Dedifferentiated amniotic fluid mesenchymal stem cell (primary cell): ENCODE results near the gene ITM2B.
"Not testable (repeated sequence)": the region's sequence is repeated elsewhere in the genome, so short reads cannot be mapped to it uniquely, and the experiment has no call there.

Experiments
- DNase-seq: peaks from one replicate; pipeline ENCODE4 v3.0.0-alpha.2; 2016; ENCODE audit errors: extremely low spot score

The ITM2B gene

DNA sequence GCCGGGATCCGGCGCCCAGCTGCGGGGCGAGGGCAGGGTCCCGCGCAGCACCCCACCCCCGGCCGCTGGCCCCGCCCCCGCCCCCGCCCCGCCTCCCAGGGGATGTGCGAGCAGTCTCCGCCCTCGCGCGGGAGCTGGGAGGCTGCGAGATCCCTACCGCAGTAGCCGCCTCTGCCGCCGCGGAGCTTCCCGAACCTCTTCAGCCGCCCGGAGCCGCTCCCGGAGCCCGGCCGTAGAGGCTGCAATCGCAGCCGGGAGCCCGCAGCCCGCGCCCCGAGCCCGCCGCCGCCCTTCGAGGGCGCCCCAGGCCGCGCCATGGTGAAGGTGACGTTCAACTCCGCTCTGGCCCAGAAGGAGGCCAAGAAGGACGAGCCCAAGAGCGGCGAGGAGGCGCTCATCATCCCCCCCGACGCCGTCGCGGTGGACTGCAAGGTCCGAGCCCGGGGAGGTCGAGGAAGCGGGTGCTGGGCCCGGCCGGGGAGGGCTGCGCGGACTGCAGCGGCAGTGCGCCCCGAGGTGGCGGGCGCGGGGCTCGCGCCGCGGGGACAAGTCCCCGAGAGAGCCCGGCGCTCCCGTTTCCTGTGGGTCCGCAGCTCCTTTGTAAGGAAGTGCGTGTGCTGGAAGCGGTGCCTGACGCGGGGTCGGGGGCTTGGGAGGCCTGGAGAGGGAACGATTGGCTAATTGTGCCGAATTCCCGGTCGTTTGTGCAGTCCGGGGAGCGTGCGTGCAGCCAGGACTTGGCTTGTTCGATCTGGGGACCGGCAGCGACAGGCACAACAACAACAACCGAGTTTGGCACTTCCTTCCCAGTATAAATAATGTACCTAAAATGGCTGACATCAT lies at the start of gene ITM2B:
TSS of gene ITM2B (plus strand) at position 161 of the 843 bp plus-strand sequence. CDS start at position 316, 155 bp downstream.
- peak; percentile 58 for DNase-seq

DNA sequence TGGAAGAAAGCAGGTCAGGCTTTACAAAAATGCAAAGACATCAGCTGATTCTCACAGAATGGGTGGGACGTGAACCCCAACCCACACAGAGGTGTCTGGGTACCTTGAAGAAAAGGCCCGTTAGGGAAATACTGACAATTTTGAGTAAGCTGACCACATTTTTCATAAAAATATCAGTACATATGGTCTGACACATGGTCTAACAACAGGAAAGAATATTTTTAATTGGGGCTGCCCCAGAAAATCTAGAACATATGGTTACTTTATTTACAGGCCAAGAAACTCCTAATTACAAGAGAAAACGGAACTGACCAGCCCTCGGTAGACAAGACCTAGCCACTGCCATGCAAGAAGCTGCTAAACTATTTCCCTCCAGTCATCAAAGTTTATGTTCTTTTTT lies 48.7 kb upstream of the ITM2B start:
- DNase-seq = no peak

DNA sequence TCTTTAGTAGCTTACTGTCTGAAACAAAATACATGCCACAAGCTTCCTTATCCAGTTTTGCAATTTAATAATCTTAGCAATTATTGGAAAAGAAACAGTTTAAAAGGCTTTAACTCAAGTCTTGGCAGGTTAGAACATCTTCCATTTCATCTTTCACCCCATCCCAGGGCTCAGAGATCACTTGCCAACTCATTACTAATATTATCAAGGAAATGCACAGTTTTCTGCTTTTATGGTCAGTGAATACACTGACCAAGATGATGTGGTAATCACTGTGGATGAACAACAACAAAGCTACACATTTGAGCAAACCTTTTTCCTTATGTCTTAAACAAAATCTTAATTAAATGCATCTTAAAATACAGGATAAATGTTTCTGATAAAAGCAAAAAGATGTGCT lies 48.0 kb upstream of the ITM2B start:
- DNase-seq = no peak

DNA sequence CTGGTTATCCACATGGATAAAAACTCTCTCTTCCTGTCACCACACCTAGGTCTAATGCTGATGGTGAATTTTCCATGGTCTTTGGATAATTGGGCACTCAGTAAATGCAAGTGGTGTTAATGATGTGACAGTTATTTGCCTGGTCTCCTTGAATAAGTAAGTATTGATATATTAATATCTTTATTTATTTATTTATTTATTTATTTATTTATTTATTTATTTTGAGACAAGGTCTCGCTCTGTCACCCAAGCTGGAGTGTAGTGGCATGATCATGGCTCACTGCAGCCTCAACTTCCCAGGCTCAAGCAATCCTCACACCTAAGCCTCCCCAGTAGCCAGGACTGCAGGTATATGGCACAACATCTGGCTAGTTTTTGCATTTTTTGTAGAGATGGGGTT lies 46.3 kb upstream of the ITM2B start:
- no peak for DNase-seq

DNA sequence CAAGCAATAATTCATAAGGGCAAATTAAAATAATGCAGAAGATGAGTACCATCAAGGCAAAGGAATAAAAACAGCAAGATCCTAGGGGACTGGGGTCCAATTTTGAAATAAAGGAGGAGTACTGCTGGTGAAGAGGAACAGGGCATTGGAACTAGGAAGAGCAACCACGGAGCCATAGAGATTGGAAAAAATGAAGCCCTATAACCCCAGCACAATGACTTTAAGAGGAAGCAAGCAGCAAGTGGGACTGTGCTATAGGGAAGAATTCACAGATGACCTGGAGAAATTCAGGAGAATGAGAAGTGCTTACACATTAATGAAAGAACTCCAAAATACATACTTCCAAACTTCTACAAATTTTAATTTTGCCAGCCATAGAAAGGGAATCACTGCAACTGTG lies 44.9 kb upstream of the ITM2B start:
- DNase-seq = no peak

GRCh38 chr13:48188601-48189000 lies 44.4 kb upstream of the ITM2B start:
- DNase-seq = no peak

DNA sequence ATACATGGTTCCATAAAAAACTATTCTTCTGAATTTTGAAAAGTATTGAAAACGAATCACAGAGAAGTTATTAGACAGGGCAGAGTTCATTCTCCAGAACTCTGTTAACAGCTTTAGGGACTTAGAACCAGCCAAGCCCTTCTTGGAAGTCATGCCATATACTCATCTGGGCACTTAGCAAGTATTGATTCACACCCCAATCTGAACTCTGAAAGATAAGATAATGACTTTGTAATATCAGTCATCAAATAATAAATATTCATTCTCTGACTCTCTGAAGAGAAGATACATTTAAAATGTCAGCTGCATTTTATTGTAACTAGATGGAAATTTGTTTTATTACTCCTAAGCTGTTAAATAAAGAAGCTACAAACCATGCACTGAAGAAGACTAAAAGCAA lies 43.8 kb upstream of the ITM2B start:
- DNase-seq = no peak

DNA sequence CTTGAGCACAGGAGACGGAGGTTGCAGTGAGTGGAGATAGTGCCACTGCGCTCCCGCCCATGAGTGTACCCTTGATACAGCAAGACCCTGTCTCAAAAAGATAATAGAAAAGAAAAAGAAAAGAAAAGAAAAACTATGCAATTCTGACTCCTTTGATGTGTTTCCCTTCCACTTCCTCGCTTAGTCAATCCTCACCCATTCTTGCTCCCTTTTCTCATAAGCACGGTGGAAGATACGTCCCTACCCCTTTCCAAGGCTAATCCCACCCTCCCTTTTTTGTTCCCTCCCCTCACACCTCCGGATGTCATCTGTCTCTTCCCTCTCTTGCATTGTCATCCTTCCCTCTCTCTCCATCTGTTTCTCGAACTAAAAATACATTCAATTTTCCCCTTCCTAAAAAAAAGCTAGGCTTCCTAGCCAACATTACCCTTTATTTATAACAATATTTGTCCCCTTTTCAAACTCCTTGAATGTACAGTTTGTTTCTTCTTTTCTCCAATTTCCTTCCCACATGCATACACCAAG lies 40.5 kb upstream of the ITM2B start:
- no peak for DNase-seq

- DNase-seq = no peak
These were observed 38.6 kb upstream of the ITM2B start for GRCh38 chr13:48194379-48194754.

DNA sequence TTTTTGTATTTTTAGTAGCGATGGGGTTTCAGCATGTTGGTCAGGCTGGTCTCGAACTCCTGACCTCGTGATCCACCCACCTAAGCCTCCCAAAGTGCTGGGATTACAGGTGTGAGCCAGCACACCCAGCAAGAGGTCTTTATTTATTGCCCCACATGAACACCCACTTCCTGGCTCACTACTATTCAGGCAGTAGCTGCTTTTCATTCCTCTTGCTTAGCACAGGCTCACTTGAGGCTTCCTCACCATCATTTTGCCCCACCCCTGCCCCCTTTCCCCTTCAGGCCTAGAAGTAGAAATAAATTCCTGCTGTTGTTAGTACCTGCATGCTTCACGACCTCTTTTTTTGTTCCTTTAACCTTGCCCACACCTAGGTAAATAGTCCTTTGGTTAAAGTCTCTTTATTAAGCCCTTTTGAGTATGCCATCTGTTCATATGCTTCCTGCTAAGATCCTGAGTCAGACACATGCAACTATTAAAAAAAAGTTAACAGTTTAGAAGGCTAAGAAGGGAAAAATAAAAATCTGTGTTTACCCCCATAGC lies 33.5 kb upstream of the ITM2B start:
- DNase-seq = no peak

DNA sequence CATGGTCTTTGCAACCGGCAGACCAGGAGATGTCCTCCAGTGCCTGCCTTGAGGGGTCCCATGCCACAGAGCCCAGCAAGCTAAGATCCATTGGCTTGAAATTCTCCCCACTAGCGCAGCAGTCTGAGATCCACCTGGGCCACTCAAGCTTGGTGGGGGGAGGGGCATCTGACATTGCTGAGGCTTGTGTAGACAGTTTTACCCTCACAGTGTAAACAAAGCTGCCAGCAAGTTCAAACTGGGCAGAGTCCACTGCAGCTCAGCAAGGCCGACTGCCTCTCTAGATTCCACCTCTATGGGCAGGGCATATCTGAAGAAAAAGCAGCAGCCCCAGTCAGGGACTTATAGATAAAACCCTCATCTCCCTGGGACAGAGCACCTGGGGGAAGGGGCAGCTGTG lies 32.0 kb upstream of the ITM2B start:
- no peak for DNase-seq

DNA sequence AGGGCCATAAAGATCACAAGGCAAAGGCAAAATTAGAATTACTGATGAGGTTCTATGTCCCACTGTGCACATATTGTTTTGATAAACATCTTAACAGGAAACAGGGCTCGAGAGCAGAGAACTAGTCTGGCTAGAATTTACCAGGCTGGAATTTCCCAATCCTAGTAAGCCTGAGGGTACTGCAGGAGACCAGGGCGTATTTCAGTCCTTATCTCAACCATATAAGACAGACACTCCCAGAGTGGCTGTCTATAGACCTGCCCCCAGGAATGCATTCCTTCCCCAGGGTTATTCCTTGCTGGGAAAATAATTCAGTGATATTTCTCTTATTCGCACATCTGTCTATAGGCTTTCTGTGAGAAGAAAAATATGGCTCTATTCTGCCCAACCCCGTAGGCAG lies 25.8 kb upstream of the ITM2B start:
- not testable (repeated sequence) for DNase-seq

GRCh38 chr13:48210178-48210577 lies 22.8 kb upstream of the ITM2B start:
- DNase-seq = peak; percentile 26

GRCh38 chr13:48214519-48215121 lies 18.4 kb upstream of the ITM2B start:
- no peak for DNase-seq

DNA sequence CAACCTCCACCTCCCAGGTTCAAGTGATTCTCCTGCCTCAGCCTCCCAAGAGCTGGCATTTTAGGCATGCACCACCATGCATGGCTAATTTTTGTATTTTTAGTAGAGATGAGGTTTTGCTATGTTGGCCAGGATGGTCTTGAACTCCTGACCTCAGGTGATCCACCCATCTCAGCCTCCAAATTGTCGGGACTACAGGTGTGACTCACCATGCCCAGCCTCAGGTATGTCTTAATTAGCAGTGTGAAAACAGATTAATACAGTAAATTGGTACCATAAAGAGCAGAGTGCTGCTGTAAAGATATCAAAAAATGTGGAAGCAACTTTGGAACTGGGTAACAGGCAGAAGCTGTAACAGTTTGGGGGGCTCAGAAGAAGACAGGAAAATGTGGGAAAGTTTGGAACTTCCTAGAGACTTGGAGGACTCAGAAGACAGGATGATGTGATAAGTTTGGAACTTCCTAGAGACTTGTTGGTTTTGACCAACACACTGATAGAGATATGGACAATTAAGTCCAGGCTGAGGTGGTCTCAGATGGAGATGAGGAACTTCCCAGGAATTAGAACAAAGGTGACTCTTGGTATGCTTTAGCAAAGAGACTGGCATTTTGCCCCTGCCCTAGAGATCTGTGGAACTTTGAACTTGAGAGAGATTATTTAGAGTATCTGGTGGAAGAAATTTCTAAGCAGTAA lies 17.3 kb upstream of the ITM2B start:
- not testable (repeated sequence) for DNase-seq

DNA sequence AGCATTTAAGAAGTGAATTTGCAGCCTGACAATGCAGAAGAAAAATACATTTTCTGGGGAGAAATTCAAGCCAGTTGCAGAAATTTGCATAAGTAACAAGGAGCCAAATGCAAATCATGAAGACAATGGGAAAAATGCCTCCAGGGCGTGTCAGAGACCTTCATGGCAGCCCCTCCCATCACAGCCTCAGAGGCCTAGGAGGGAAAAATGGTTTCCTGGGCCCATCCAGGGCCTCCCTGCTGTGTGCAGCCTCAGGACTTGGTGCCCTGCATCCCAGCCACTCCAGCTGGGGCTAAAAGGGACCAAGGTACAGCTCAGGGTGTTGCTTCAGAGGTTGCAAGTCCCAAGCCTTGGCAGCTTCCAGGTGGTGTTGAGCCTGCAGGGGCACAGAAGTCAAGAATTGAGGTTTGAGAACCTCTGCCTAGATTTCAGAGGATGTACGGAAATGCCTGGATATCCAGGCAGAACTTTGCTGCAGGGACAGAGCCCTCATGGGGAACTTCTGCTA lies 16.7 kb upstream of the ITM2B start:
- no peak for DNase-seq

DNA sequence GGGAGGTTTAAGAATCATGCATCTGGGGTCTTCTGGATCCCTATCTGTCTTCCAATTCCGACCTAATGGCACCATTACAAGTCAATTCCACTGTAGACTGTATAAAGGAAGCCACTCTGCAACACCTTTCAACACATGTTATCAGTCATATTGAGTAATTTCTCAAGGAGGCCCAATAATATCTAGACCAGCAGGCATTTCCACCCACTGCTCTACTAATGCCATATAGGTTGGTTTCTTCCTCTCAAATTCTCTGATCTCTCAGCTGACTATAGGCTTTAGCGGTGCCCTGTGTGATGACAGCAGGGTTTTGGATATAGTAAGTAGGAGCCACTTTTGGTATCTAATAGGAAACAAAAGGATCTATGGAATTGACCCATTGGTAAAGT lies 12.4 kb upstream of the ITM2B start:
- no peak for DNase-seq

DNA sequence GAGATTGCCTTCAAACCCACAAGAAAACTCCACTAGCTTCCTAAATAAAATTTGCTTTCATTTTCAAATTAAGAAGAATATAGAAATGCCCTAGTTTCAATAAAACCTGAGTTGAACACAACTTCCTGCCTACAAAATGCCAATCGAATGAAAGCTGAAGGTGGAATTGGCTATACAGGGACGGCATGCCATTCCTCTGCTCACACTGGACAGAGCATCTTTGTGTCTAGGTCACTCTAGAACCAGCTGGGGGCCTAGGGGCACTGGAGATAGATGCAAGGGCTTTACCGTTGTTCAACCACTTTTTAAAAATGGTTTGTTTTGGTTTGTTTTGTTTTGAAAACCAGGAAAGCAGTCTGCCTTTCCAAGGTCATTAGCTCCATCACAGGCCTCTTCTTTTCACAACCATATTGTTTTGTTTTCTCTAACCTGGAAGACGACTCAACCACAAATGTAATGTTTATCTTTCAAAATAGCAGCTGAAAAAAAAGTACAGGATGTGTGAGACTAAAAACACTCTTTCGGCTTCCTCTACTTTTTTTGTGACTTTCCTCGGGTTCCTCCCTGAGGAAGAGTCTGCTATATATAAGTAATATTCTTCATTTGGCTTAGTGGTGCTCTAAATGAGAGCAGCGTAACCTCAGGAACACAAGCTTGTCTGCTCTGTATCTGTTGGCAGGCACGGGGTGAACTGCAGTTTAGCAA lies 11.9 kb upstream of the ITM2B start:
- no peak for DNase-seq

DNA sequence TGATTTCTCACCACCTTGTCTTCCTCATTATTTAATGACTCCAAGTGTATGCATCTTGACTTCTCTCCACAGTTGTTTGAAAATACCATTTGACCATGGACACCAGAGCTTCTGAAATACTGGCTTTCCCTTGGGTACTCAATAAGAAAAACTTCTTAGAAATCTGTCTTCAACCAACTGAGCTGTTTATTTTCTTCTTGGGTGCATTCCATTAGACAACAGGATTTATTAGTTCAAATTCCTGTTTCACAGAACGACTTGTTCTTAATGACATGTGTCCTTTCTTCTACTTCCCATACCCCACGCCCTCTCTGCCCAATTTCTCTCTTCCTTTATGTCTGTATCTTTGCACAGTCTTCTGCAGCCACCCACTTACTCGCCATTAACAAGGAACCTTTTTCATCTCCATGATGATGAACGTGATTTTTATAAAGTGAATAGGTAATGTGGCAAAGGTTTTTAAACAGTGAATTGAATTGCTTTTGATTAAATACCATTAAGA lies 11.3 kb upstream of the ITM2B start:
- no peak for DNase-seq

DNA sequence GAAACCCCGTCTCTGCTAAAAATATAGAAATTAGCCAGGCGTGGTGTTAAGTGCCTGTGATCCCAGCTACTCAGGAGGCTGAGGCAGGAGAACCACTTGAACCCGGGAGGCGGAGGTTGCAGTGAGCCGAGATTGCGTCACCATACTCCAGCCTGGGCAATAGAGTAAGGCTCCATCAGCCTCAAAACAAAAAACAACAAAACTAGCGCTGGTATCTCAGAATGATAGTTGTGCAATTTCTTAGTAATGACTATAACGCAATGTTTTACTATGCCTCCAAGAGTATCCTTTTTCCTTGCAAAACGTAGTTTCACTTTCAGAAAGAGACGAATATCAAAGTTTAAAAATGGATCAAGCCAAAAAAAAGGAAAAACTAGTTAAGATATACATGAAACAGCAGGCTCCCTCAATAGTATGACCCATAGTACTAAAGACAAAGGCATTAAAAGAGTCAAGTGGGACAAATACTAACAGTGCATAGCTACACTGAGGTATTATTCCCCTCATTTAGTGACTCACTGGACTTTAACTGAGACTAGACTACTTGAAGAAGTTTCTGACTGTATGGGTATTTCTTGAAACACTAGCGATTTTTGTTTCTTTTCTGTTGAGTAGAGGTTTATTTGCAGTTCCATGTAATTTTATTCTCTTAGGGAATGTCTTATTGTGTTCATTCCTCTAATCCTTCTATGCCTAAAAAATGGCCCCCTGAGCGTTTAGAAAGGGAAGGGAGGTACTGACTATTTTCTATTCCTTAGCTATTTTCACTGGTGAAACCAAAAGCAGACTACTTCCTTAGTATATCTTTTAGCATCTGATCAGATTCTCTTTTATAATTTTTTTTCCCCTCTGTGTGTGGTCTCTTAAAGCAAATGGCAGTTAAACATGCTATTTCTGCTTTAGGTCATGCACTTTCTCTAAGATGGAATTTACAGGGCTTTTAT lies 10.4 kb upstream of the ITM2B start:
- DNase-seq = no peak
